GM21529 (cell line): ENCODE data around the gene SH3GLB1.
A peak's percentile ranks its signal among the peaks of the same experiment; 100 is the strongest.

ENCODE experiments used
- ATAC-seq: cut with Tn5 transposase; IDR thresholded peaks from one replicate; pipeline ENCODE4 v1.9.1; 2021; ENCODE audit not compliant: unreplicated experiment

Gene SH3GLB1

DNA sequence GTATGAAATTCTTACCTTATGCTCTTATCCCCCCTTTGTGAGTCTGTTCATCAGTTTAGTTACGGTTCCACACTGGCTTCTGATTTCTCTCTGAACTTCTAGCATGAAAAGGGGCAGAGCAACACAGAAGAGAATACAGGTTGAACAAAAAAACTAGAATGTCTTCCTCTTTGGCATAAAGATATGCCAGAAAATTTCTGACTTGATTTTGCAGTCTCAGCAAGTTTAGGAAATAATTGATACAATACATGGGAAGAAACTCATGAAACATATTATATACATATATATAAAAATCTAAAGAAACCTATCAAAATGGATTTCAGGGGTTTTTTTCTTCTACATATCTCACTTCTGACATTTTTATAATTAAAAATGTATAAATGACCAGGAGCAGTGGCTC is 27.0 kb downstream of the SH3GLB1 start:
- ATAC-seq, result no peak

DNA sequence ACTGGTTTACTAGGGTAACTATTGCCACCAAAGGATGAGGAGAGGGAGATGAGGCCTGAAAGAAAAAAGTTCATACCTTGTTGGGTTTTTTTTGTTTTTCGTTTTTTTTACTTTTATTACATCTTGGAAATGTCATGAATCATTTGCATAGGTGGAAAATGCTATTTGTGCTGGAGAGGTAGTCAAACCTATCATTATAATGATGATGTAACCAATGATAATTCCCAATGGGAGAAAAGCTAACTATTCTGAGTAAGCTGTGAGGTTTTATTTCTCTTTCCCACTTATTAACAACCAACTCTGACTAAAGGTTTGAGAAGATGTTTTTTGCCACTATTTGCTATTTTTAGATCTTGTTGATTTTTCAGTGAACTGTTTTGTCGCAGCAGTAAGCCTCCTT is 29.0 kb downstream of the SH3GLB1 start:
- no peak for ATAC-seq

DNA sequence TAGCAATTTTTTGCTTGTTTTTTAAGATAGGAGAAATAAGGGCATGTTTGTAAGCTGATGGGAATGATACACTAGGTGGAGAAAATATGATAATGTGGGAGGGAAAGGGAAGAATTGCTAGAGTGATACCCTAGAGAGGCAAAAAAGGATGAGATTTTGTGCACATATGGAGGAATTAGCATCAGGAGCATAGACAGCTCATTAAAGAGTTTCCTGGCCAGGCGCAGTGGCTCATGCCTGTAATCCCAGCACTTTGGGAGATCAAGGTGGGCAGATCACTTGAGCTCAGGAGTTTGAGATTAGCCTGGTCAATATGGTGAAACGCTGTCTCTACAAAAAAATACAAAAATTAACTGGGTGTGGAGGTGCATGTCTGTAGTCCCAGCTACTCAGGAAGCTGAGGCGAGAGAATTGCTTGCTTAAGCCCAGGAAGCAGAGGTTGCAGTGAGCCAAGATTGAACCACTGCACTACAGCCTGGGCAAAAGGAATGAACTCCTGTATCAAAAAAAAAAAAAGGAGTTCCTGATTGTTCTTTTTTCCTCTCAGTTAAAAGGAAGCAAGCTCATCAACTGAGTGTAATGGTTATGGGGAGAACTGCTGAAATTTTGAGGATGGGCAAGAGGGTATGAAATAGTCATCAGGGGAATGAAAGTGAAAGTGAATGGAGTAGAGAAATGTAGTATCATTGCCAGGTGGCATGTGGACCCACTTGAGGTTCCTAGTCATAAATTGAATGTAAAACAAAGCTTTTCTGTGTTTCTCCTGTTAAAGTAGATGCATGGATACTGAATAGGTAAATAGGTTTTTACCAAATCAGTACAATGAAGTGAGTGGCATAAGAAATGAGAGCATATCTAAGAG is 35.5 kb downstream of the SH3GLB1 start:
- no peak for ATAC-seq

DNA sequence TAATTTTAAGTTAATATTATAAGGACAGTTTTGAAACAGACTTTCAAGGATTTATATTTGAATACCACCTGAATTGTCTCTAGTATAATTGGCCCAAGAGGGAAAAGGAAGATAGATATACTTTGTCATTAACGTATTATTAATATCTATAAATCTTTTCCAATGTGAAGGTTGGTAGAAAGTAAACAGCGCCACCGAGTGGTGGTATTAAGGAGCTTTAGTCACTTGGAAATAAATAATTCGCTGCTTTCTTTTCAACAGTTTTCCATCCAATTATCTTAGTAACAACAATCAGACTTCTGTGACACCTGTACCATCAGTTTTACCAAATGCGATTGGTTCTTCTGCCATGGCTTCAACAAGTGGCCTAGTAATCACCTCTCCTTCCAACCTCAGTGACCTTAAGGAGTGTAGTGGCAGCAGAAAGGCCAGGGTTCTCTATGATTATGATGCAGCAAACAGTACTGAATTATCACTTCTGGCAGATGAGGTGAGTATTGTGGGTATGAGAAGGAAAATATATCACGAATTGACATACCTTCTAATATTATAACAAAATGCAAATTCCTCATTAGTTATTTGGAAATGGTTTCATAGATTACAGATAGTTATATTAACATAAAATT is 37.7 kb downstream of the SH3GLB1 start:
- ATAC-seq, result no peak

DNA sequence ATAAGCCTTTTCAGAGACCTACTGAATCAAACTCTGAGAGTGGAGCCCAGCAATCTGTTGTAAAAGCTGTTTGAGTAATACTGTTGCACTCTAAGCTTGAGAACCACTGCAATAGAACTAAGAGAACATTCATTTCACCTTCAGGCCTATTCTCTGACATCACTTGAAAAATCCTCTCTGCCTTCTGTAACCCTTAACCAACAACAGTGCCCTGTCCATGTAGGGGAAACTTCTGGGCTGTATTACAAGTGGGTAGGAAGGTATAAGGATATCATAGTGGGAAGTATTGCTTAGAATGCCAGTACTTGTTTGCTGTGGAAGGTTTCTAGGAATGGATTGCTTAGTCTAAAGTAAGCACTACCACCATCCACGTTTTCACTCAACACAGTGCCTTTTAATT is 42.9 kb downstream of the SH3GLB1 start:
- ATAC-seq, result no peak

DNA sequence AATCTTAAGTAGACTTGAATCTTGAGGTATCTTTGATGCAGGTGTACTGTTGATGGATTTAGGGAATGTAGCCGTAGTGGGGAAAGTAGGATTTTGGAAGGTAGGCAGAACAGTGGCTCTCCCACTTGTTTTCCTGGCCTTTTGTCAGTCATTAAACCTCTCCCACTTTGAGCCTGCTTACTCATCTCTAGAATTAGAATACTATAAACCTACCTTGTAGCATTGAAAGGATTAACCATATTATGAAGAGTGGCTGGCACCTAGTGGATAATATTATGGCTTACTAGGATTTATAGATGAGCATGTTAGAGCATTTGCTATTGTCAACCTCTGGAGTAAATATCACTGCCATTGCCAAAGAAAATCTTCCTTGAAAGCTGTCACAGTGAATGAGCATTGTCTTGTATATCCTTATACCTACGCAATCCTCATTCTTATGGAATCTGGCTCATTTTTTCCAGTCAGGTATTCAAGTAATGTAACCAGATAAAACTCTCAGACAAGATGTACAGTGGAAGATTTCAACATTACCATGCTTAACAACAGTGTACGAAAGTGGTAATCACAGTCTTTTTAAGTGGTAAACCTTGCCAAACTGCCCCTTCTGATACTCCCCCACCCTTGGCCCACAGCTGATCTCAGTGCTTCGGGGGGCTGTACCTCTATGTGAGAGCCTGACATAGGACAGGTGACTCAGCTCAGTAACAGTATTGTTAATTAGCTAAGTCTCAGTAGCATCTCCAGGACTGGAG is 44.4 kb downstream of the SH3GLB1 start:
- ATAC-seq, result no peak

DNA sequence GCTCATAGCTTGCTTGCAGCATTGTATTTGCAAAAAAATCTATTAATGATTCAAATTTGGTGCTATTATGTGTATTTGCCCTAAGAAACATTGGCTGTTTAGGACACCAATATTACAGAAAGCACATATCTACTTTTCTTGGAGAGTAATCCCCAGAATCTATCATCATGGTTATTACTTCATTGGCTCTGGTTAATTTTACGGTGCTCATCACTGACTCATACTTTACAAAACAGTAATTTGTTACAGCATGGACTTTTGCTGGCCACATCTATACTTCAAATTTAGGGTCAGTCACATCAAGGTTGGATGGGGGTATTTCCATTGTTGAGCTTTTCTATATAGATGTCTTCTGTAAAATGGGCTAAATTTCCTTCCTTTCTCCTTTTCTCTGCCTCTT is 45.7 kb downstream of the SH3GLB1 start:
- no peak for ATAC-seq

DNA sequence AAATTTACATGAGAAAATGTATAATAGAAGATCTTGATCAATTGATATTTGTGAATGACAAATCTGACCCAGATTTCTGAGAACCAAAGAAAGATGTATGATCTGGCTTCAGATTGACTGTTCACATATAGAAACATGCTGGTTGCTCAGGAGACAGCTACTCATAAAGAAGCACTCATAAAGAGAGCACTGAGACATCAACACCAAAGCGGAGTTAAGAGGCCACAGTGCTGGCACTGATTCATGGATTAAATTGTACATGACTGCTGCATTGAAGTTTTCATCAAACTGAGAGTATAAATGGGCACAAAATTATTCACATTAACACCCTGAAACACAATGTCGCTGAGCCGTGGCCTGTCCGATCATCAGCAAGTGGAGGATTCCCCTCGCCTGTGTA is 46.2 kb downstream of the SH3GLB1 start:
- ATAC-seq, result no peak

DNA sequence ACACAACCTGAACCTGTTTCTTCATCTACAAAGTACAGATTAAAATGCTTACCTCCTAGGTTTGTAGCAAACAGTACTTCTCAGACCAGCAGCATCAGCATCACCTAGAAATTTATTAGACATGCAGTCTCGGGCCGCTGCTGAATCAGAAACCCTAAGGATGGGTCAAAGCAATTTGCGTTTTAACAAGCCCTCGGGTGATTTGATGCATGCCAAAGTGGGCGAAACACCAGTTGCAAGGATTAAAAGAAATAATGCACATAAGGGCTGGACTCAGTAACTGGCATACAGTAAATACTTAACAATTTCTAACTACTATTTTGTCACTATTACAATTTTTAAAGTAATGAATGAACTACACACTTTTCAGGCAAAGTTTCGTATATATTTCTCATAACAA is 47.5 kb downstream of the SH3GLB1 start:
- ATAC-seq, result no peak

DNA sequence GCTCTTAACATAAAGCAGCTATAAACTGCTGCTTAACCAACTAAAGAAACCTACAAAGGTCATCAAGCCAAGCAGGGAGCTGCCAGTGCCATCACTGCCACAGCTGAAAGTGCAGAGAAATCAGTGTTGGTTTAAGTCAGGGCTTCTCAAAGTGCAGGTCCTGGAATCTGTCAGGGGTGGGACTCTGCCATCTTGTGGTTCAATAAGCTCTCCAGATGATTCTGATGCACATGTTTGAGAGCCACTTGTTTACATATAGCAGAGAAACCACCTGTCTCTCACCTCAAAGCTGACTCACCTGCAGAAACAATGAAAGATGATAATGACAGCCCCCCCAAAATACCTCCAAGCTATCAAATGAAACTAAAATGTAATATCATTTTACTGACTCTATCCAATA is 49.3 kb downstream of the SH3GLB1 start:
- ATAC-seq, result no peak

DNA sequence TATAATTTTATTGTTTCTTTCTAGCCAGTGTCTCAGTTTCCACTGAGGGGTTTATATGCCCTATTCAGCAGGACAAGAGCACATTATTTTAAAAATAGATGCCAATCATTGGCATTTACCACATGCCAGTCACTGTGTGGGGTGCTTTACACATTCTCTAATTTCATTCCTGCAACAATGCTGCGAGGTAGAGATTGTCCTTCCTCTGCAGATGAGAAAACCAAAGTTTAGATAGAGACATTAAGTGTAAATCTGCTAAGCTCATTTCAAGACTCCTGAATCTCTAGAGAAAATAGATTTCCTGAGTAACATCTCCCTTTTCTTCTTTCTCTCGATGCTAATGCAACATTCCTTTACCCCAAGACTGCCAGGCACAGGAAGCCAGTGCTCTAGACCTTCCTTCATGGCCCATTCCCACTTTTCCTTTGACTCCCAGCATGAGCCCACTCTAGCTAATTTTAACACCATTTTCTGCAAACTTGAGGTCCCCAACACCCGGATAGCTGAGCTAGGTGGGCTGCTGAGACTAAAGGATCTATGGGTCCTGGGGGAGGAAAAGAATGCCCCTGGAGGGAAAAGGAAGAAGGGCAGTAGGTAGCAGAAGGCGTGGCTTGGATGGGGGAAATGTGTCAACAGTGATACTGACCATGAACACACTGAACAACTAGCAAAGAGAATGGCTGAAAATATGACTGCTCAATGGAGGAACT is 50.0 kb downstream of the SH3GLB1 start:
- ATAC-seq, result no peak

DNA sequence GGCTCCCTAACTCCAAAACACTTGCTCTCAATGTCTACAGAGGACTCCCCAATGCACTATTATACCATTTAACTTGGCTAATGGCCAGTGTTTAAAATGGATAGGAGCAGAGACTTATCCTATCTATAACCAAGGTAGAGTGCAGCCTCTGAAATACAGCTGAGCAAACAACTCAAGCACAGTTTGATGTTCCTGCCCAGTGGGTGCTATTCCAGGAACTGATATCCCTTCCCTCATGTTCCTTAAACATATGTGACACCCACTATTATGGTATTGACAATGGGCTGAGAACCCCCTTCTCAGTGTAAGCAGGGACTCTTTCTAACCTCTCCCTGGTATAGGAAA is 51.7 kb downstream of the SH3GLB1 start:
- peak; percentile 2 for ATAC-seq

DNA sequence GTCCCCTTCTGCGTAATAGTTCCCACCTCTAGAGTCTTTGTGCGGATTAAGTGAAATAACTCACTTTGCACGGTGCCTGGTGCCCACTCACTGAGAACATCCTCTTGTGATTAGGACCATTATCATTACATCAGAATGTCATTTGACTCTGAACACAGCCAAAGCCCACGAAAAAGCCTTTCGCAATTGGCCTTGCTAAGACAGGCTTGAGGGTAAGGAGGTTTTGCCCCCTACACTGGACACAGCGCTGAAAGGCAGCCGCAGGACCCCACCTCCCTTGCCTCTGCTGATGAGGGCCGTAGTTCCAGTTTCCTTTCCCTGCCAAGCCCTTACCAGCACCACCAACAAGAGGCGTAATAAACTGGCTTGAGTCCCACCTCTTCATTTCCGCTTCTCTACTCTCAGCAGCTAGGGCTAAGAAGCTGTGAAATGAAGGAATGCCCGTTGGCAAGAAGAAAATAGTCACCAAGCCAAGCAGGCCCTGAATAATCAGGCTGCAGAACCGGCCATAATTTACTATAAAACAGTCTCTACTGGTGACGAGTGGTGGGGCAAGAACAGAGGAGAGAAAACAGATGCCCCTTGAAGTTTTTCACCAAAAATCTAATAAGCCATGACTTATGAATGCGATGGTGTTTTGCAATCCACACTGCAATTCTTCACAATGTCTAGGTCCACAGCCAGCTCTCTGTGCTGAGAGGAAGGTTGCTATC is 53.1 kb downstream of the SH3GLB1 start:
- ATAC-seq, result no peak

DNA sequence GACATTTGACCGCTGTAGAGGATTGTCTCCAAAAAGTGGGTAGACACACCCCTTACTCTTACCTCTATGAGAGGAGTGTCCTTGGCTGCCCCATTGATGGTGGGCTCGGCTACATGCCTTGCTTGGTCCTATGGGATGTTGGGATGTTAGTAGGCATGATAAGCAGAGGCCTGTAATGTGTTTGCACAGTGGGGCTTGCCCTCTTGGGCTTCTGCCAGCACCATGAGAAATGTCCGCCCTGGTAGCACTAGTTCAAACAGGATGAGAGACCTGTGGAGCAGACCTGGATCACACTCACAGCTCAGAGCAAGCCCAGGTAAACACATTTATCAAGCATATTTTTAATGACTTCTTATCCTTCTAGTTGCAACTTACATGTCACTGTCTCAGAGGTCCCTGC is 54.2 kb downstream of the SH3GLB1 start:
- ATAC-seq, result no peak

DNA sequence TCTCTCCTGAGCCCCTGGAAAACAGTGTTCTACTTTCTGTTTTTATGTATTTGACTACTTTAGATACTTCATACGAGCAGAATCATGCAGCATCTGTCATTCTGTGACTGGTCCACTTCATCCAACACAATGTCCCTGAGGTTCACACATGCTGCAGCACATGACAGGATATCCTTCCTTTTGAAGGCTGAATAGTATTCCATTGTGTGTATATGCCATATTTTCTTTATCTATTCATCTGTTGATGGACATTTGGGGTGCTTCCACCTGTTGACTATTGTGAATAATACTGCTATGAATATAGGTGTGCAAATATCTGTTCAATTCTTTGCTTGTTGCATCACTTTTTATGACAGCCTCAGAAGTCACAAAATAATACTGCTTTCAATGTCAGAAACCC is 55.8 kb downstream of the SH3GLB1 start:
- no peak for ATAC-seq

DNA sequence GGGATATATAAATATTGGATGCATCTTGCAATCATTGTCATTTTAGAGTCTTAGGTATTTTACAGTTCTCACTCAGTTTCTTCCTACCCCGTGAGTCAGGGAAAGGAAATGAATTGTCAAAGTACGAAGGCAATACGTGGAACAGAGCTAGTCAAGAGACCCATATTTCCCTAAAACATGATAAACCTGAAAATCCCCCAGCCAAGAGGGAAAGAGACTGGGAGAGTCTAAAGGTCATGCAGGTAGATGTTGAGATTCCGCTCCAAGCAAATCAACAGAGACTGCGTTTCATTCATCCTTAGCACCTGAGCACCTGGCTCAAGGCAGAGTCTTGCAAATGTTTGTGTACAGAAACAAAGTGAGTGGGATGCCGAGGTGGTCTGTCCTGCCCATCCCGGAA is 58.0 kb downstream of the SH3GLB1 start:
- ATAC-seq, result no peak

DNA sequence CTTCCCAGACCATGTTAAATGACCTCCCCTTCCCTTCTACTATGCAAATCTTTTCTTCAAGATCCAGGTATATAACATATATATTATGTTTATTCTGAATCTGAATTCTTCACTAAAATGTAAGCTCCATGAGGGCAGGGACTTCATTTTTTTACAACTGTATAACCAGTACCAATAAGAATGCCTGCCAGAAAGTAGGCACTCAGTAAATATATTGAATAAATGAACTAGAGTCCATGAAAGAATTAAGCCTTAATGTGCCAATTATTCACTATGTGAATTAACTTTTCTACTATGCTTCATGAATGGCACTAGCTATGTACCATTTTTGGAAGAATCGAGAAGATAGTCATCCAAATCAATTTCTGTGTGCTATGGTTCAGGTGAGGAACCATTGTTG is 60.1 kb downstream of the SH3GLB1 start:
- no peak for ATAC-seq

DNA sequence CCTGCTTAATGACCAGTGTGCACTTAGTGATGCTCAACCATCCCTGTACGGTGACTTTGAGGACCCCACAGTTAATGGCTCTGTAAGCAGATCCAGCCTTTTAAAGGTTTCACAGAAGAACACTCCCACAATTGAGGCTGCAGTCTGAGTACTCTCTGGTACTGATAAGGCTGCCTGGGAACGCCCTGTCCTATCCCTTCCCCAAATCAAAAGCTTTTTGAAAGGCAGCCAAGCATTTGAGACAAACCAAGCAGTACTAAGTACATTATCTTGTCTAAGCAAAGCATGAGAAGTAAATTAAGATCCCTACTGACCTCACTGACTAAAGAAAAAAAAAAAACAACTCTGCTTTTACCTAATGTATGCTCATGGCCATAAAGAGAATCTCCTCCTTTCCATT is 60.7 kb downstream of the SH3GLB1 start:
- ATAC-seq, result no peak

DNA sequence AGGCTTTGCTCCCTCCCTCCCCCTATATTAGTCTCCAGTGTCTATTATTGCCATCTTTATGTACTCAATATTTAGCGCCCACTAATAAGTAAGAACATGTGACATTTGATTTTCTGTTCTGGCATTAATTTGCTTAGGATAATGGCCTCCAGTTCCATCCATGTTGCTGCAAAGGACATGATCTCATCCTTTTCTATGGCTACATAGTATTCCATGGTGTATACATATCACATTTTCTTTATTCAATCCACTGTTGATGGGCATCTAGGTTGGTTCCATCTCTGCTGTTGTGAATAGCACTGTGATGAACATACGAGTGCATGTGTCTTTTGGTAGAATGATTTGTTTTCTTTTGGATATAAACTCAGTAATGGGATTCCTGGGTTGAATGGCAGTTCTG is 61.3 kb downstream of the SH3GLB1 start:
- no peak for ATAC-seq

DNA sequence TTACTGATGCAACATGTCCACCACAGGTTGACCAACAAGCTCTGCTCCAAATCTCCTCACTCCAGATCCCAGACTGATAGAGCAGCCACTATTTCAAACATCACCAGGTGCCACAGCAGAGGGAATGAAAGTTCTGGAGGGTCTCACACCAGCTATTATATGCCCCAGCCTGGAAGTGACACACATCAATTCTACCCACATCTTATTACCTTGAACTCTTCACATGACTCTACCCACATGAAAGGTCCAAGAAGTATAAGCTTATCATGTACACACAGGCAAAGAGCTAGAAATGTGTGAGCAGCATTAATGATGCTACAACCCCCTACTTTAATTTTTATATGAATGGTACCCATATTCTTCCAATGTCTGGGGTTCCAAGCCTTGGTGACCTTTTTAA is 64.2 kb downstream of the SH3GLB1 start:
- ATAC-seq, result no peak

DNA sequence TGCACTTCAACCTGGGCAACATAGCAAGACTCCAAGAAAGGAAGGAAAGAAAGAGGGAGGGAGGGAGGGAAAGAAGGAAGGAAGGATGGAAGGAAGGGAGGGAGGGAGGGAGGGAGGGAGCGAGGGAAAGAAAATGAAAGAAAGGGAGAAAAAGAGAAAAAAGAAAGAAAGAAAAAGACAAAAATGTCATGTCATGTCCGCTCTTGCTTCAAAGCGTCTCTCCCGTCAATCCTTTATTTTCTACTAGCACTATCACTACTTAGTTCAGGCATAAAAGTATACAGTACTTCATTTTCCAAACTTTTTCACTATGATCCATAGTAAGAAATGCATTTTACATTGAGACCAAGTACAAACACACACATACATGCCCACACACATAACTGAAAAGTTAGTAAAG is 64.7 kb downstream of the SH3GLB1 start:
- ATAC-seq, result no peak
